H9 (cell line): Measurements from ENCODE around the gene SDR42E2. TPM values are rescaled to one million over a fixed set of nuclear protein-coding genes. Genes with fewer than 3 reads are reported as not detected.

Source experiments
- DNase-seq: peaks from one replicate; pipeline ENCODE4 v3.0.0-alpha.2; 2017
- H2AFZ ChIP-seq: one replicate; pipeline ENCODE4 v1.6.1; 2013; ENCODE audit warnings: mild to moderate bottlenecking, low read length, control low read depth, moderate library complexity
- H2AK5ac ChIP-seq: 2 replicates; pipeline ENCODE4 v1.6.1; 2013; ENCODE audit warnings: low read length, control low read depth, mixed read lengths; ENCODE audit not compliant: insufficient read length
- H2BK120ac ChIP-seq: one replicate; pipeline ENCODE4 v1.6.1; 2013; ENCODE audit warnings: low read depth, mild to moderate bottlenecking, low read length, control low read depth, inconsistent platforms; ENCODE audit not compliant: poor library complexity, severe bottlenecking
- H2BK12ac ChIP-seq: 2 replicates; pipeline ENCODE4 v1.6.1; 2013; ENCODE audit warnings: low read length, control low read depth, mixed read lengths, low read depth; ENCODE audit not compliant: insufficient read length
- H2BK15ac ChIP-seq: 2 replicates; pipeline ENCODE4 v1.6.1; 2013; ENCODE audit warnings: low read depth, low read length, control low read depth
- H2BK20ac ChIP-seq: one replicate; pipeline ENCODE4 v1.6.1; 2013; ENCODE audit warnings: low read depth, mild to moderate bottlenecking, low read length, control low read depth, inconsistent platforms; ENCODE audit not compliant: poor library complexity, severe bottlenecking
- H2BK5ac ChIP-seq: 2 replicates; pipeline ENCODE4 v1.6.1; 2013; ENCODE audit warnings: low read length, control low read depth, mixed read lengths; ENCODE audit not compliant: insufficient read length
- H3K14ac ChIP-seq: 2 replicates; pipeline ENCODE4 v1.6.1; 2013; ENCODE audit warnings: low read length, control low read depth; ENCODE audit not compliant: insufficient read depth
- H3K18ac ChIP-seq: 2 replicates; pipeline ENCODE4 v1.6.1; 2013; ENCODE audit warnings: low read depth, mild to moderate bottlenecking, mixed read lengths, low read length, control low read depth; ENCODE audit not compliant: insufficient read length
- H3K23ac ChIP-seq: 2 replicates; pipeline ENCODE4 v1.6.1; 2013; ENCODE audit warnings: low read length, control low read depth, mixed read lengths, low read depth; ENCODE audit not compliant: insufficient read length
- H3K23me2 ChIP-seq: 2 replicates; pipeline ENCODE4 v1.6.1; 2013; ENCODE audit warnings: low read depth, mild to moderate bottlenecking, mixed read lengths, low read length, control low read depth; ENCODE audit not compliant: insufficient read length, poor library complexity, severe bottlenecking
- H3K27ac ChIP-seq: 2 replicates; pipeline ENCODE4 v1.5.1; 2013; ENCODE audit warnings: low read length, control low read depth, mixed read lengths, low read depth; ENCODE audit not compliant: insufficient read length
- H3K27me3 ChIP-seq: 2 replicates; pipeline ENCODE4 v1.6.1; 2013; ENCODE audit warnings: low read length, control low read depth, inconsistent platforms; ENCODE audit not compliant: insufficient read depth
- H3K4ac ChIP-seq: 2 replicates; pipeline ENCODE4 v1.6.1; 2013; ENCODE audit warnings: low read depth, mild to moderate bottlenecking, control low read depth, inconsistent platforms, low read length, moderate library complexity
- H3K4me1 ChIP-seq: 2 replicates; pipeline ENCODE4 v1.6.1; 2013; ENCODE audit warnings: low read length, control low read depth, inconsistent platforms; ENCODE audit not compliant: insufficient read depth
- H3K4me2 ChIP-seq: 2 replicates; pipeline ENCODE4 v1.6.1; 2013; ENCODE audit warnings: low read length, control low read depth, mixed read lengths; ENCODE audit not compliant: insufficient read length, insufficient read depth
- H3K56ac ChIP-seq: 2 replicates; pipeline ENCODE4 v1.6.1; 2013; ENCODE audit warnings: low read depth, mild to moderate bottlenecking, mixed read lengths, low read length, control low read depth; ENCODE audit not compliant: insufficient read length
- H3K79me1 ChIP-seq: 2 replicates; pipeline ENCODE4 v1.6.1; 2013; ENCODE audit warnings: low read depth, mild to moderate bottlenecking, moderate library complexity, low read length, control low read depth, inconsistent platforms; ENCODE audit not compliant: insufficient read depth, poor library complexity, severe bottlenecking
- H3K79me2 ChIP-seq: 2 replicates; pipeline ENCODE4 v1.6.1; 2013; ENCODE audit warnings: low read length, control low read depth, inconsistent platforms; ENCODE audit not compliant: insufficient read depth
- H3K9ac ChIP-seq: 2 replicates; pipeline ENCODE4 v1.6.1; 2013; ENCODE audit warnings: low read length, control low read depth, mixed read lengths; ENCODE audit not compliant: insufficient read length; ENCODE audit errors: extremely low read depth
- H3K9me3 ChIP-seq: one replicate; pipeline ENCODE4 v1.6.1; 2013; ENCODE audit warnings: low read depth, low read length, inconsistent platforms; ENCODE audit not compliant: control insufficient read depth
- H3T11ph ChIP-seq: one replicate; pipeline ENCODE4 v1.6.1; 2013; ENCODE audit warnings: mild to moderate bottlenecking, low read length, control low read depth, inconsistent platforms
- H4K20me1 ChIP-seq: one replicate; pipeline ENCODE4 v1.6.1; 2013; ENCODE audit not compliant: control insufficient read depth, insufficient read length, insufficient read depth
- H4K5ac ChIP-seq: 2 replicates; pipeline ENCODE4 v1.6.1; 2013; ENCODE audit warnings: low read depth, mild to moderate bottlenecking, mixed read lengths, low read length, control low read depth; ENCODE audit not compliant: insufficient read length
- H4K8ac ChIP-seq: replicated peaks from 2 replicates; pipeline ENCODE4 v1.6.1; 2013; ENCODE audit warnings: low read length, control low read depth, mixed read lengths, low read depth; ENCODE audit not compliant: insufficient read length
- H4K91ac ChIP-seq: 2 replicates; pipeline ENCODE4 v1.6.1; 2013; ENCODE audit warnings: low read depth, mild to moderate bottlenecking, moderate library complexity, mixed read lengths, low read length, control low read depth; ENCODE audit not compliant: insufficient read length
- H3K27ac Mint-ChIP-seq, 3 experiments: 2 replicates in 2 of 3; 3 replicates in 1 of 3; pipeline ENCODE4 v1.8.0; 2020 to 2021; ENCODE audit warnings: mixed read lengths in 3 of 3, mild to moderate bottlenecking in 1 of 3, moderate library complexity in 1 of 3
- H3K27me3 Mint-ChIP-seq: 2 replicates; pipeline ENCODE4 v1.8.0; 2021; ENCODE audit warnings: low read depth, mild to moderate bottlenecking, moderate library complexity, mixed read lengths
- H3K36me3 Mint-ChIP-seq, 3 experiments: 2 replicates in 2 of 3; 3 replicates in 1 of 3; pipeline ENCODE4 v1.8.0; 2020 to 2021; ENCODE audit warnings: low read depth in 3 of 3, mixed read lengths in 3 of 3; ENCODE audit not compliant: insufficient read depth in 1 of 3
- H3K4me1 Mint-ChIP-seq, 2 experiments: 2 replicates each; pipeline ENCODE4 v1.8.0; 2020; ENCODE audit warnings: mixed read lengths in 2 of 2
- H3K4me3 Mint-ChIP-seq, 2 experiments: 2 replicates in 1 of 2; 3 replicates in 1 of 2; pipeline ENCODE4 v1.8.0; 2020 to 2021; ENCODE audit warnings: mild to moderate bottlenecking in 2 of 2, mixed read lengths in 2 of 2, moderate library complexity in 1 of 2
- H3K9me3 Mint-ChIP-seq, 2 experiments: 2 replicates in 1 of 2; 3 replicates in 1 of 2; pipeline ENCODE4 v1.8.0; 2020; ENCODE audit warnings: mild to moderate bottlenecking in 2 of 2, mixed read lengths in 2 of 2, moderate library complexity in 1 of 2
- WGBS: extraction: QIAGEN DNeasy Blood & Tissue Kit; methylation state at CpG from one replicate; pipeline ENCODE4 v1.1.7; 2013; ENCODE audit warnings: missing lambda C conversion rate, low lambda C conversion rate, mixed read lengths; ENCODE audit not compliant: insufficient read length; ENCODE audit errors: extremely low coverage; 5-methylcytosine and 5-hydroxymethylcytosine counted together
- total RNA-seq: library from RNA; stranded (reverse); gene quantifications from 2 replicates; pipeline ENCODE4 v1.2.1, GENCODE V29; 2021
- TF ChIP-seq, protein P1 (sequence below): fragments of 200-600 bp; sonication (generic); conservative IDR thresholded peaks from 3 replicates; pipeline ENCODE4 v1.8.0; 2021; ENCODE audit warnings: antibody characterized with exemption, mild to moderate bottlenecking

The SDR42E2 gene
- total RNA-seq, 1 experiment from 2014 or later, result 0.09 TPM

- TF ChIP-seq, protein P1, sequence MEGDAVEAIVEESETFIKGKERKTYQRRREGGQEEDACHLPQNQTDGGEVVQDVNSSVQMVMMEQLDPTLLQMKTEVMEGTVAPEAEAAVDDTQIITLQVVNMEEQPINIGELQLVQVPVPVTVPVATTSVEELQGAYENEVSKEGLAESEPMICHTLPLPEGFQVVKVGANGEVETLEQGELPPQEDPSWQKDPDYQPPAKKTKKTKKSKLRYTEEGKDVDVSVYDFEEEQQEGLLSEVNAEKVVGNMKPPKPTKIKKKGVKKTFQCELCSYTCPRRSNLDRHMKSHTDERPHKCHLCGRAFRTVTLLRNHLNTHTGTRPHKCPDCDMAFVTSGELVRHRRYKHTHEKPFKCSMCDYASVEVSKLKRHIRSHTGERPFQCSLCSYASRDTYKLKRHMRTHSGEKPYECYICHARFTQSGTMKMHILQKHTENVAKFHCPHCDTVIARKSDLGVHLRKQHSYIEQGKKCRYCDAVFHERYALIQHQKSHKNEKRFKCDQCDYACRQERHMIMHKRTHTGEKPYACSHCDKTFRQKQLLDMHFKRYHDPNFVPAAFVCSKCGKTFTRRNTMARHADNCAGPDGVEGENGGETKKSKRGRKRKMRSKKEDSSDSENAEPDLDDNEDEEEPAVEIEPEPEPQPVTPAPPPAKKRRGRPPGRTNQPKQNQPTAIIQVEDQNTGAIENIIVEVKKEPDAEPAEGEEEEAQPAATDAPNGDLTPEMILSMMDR, result no peak
- Histone ChIP-seq H4K91ac (no peak overlapping the region), H2BK15ac (no peak overlapping the region), H3K27me3 (no peaks in the 10 kb centered on the region), H3K79me2 (peaks cover 2% of the 10 kb centered on the region; the same call in 1 of the 2 replicates), H3K23me2 (no peaks in the 10 kb centered on the region), H2BK20ac (no peak overlapping the region), H2BK12ac (no peak overlapping the region), H4K5ac (no peak overlapping the region), H3K79me1 (no peaks in the 10 kb centered on the region), H3K4ac (no peak overlapping the region), H3K27ac (no peak overlapping the region), H2AK5ac (no peak overlapping the region), H3K9ac (no peak overlapping the region), H3K56ac (no peak overlapping the region), H3T11ph (no peak overlapping the region), H4K20me1 (no peaks in the 10 kb centered on the region), H3K14ac (no peak overlapping the region), H2BK120ac (no peak overlapping the region), H3K4me2 (no peak overlapping the region), H2AFZ (no peak overlapping the region), H3K23ac (no peak overlapping the region), H4K8ac (no peak overlapping the region), H3K9me3 (no peaks in the 10 kb centered on the region), H3K4me1 (no peaks in the 10 kb centered on the region; the same call in 1 of the 2 replicates), H2BK5ac (no peak overlapping the region), H3K18ac (no peak overlapping the region)
- H3K36me3 Mint-ChIP-seq, result peaks cover 11 to 43% (median 27%) of the 10 kb centered on the region in 3 experiments; a peak in 6 of 7 replicates
- H3K27ac Mint-ChIP-seq, result no peak overlapping the region; a peak in 1 of 7 replicates
- peaks cover 11 to 13% of the 10 kb centered on the region in 2 experiments for H3K4me1 Mint-ChIP-seq
- no peak overlapping the region for H3K4me3 Mint-ChIP-seq
- WGBS, result no CpG with 5 or more reads among the region's 4 CpGs
- DNase-seq, result no peak
- peaks cover 0 to 6% of the 10 kb centered on the region in 2 experiments; a peak in 3 of 5 replicates for H3K9me3 Mint-ChIP-seq
- no peaks in the 10 kb centered on the region for H3K27me3 Mint-ChIP-seq
These were observed 50.9 kb downstream of the SDR42E2 start for GRCh38 chr16:22213236-22213635.
